Measurements from ENCODE around the gene LCTL.

DNA sequence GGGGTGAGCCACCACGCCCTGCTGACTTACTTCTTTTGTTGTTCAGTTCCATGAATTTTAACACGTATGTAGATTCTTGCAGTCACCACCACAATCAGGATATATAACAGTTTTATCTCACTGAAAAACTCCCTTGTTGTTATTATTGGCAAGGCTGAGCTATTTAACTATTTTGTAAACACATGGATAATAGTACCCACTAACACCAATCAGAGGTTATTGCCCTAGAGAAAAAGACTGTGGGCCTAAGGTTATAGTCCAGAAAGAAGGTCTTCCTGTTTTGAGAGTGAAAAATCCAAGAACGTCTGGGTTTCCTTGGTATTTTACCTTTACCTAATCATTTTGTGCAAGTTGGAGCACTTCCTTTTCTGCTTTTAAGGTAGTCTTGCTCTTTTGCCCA lies 51.2 kb downstream of the LCTL start:
- TF ChIP-seq POLR2AphosphoS5 (IDR thresholded peaks at IDR 0.05) (no peak), POLR2A (IDR thresholded peaks at IDR 0.05) (no peak)
- TF ChIP-seq, protein P1, sequence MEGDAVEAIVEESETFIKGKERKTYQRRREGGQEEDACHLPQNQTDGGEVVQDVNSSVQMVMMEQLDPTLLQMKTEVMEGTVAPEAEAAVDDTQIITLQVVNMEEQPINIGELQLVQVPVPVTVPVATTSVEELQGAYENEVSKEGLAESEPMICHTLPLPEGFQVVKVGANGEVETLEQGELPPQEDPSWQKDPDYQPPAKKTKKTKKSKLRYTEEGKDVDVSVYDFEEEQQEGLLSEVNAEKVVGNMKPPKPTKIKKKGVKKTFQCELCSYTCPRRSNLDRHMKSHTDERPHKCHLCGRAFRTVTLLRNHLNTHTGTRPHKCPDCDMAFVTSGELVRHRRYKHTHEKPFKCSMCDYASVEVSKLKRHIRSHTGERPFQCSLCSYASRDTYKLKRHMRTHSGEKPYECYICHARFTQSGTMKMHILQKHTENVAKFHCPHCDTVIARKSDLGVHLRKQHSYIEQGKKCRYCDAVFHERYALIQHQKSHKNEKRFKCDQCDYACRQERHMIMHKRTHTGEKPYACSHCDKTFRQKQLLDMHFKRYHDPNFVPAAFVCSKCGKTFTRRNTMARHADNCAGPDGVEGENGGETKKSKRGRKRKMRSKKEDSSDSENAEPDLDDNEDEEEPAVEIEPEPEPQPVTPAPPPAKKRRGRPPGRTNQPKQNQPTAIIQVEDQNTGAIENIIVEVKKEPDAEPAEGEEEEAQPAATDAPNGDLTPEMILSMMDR (IDR thresholded peaks at IDR 0.05): no peak

Measured in breast epithelium (tissue), 3 donors.